H9 (cell line): ENCODE results near the gene OR10G2. TPM values are rescaled to one million over a fixed set of nuclear protein-coding genes. Genes with fewer than 3 reads are reported as not detected.

ENCODE experiments used
- DNase-seq: peaks from one replicate; pipeline ENCODE4 v3.0.0-alpha.2; 2017
- H2AFZ ChIP-seq: one replicate; pipeline ENCODE4 v1.6.1; 2013; ENCODE audit warnings: mild to moderate bottlenecking, low read length, control low read depth, moderate library complexity
- H2AK5ac ChIP-seq: 2 replicates; pipeline ENCODE4 v1.6.1; 2013; ENCODE audit warnings: low read length, control low read depth, mixed read lengths; ENCODE audit not compliant: insufficient read length
- H2BK120ac ChIP-seq: one replicate; pipeline ENCODE4 v1.6.1; 2013; ENCODE audit warnings: low read depth, mild to moderate bottlenecking, low read length, control low read depth, inconsistent platforms; ENCODE audit not compliant: poor library complexity, severe bottlenecking
- H2BK12ac ChIP-seq: 2 replicates; pipeline ENCODE4 v1.6.1; 2013; ENCODE audit warnings: low read length, control low read depth, mixed read lengths, low read depth; ENCODE audit not compliant: insufficient read length
- H2BK15ac ChIP-seq: 2 replicates; pipeline ENCODE4 v1.6.1; 2013; ENCODE audit warnings: low read depth, low read length, control low read depth
- H2BK20ac ChIP-seq: one replicate; pipeline ENCODE4 v1.6.1; 2013; ENCODE audit warnings: low read depth, mild to moderate bottlenecking, low read length, control low read depth, inconsistent platforms; ENCODE audit not compliant: poor library complexity, severe bottlenecking
- H2BK5ac ChIP-seq: 2 replicates; pipeline ENCODE4 v1.6.1; 2013; ENCODE audit warnings: low read length, control low read depth, mixed read lengths; ENCODE audit not compliant: insufficient read length
- H3K14ac ChIP-seq: 2 replicates; pipeline ENCODE4 v1.6.1; 2013; ENCODE audit warnings: low read length, control low read depth; ENCODE audit not compliant: insufficient read depth
- H3K18ac ChIP-seq: 2 replicates; pipeline ENCODE4 v1.6.1; 2013; ENCODE audit warnings: low read depth, mild to moderate bottlenecking, mixed read lengths, low read length, control low read depth; ENCODE audit not compliant: insufficient read length
- H3K23ac ChIP-seq: 2 replicates; pipeline ENCODE4 v1.6.1; 2013; ENCODE audit warnings: low read length, control low read depth, mixed read lengths, low read depth; ENCODE audit not compliant: insufficient read length
- H3K23me2 ChIP-seq: 2 replicates; pipeline ENCODE4 v1.6.1; 2013; ENCODE audit warnings: low read depth, mild to moderate bottlenecking, mixed read lengths, low read length, control low read depth; ENCODE audit not compliant: insufficient read length, poor library complexity, severe bottlenecking
- H3K27ac ChIP-seq: 2 replicates; pipeline ENCODE4 v1.5.1; 2013; ENCODE audit warnings: low read length, control low read depth, mixed read lengths, low read depth; ENCODE audit not compliant: insufficient read length
- H3K27me3 ChIP-seq: 2 replicates; pipeline ENCODE4 v1.6.1; 2013; ENCODE audit warnings: low read length, control low read depth, inconsistent platforms; ENCODE audit not compliant: insufficient read depth
- H3K4ac ChIP-seq: 2 replicates; pipeline ENCODE4 v1.6.1; 2013; ENCODE audit warnings: low read depth, mild to moderate bottlenecking, control low read depth, inconsistent platforms, low read length, moderate library complexity
- H3K4me1 ChIP-seq: 2 replicates; pipeline ENCODE4 v1.6.1; 2013; ENCODE audit warnings: low read length, control low read depth, inconsistent platforms; ENCODE audit not compliant: insufficient read depth
- H3K4me2 ChIP-seq: 2 replicates; pipeline ENCODE4 v1.6.1; 2013; ENCODE audit warnings: low read length, control low read depth, mixed read lengths; ENCODE audit not compliant: insufficient read length, insufficient read depth
- H3K56ac ChIP-seq: 2 replicates; pipeline ENCODE4 v1.6.1; 2013; ENCODE audit warnings: low read depth, mild to moderate bottlenecking, mixed read lengths, low read length, control low read depth; ENCODE audit not compliant: insufficient read length
- H3K79me1 ChIP-seq: 2 replicates; pipeline ENCODE4 v1.6.1; 2013; ENCODE audit warnings: low read depth, mild to moderate bottlenecking, moderate library complexity, low read length, control low read depth, inconsistent platforms; ENCODE audit not compliant: insufficient read depth, poor library complexity, severe bottlenecking
- H3K79me2 ChIP-seq: 2 replicates; pipeline ENCODE4 v1.6.1; 2013; ENCODE audit warnings: low read length, control low read depth, inconsistent platforms; ENCODE audit not compliant: insufficient read depth
- H3K9ac ChIP-seq: 2 replicates; pipeline ENCODE4 v1.6.1; 2013; ENCODE audit warnings: low read length, control low read depth, mixed read lengths; ENCODE audit not compliant: insufficient read length; ENCODE audit errors: extremely low read depth
- H3K9me3 ChIP-seq: one replicate; pipeline ENCODE4 v1.6.1; 2013; ENCODE audit warnings: low read depth, low read length, inconsistent platforms; ENCODE audit not compliant: control insufficient read depth
- H3T11ph ChIP-seq: one replicate; pipeline ENCODE4 v1.6.1; 2013; ENCODE audit warnings: mild to moderate bottlenecking, low read length, control low read depth, inconsistent platforms
- H4K20me1 ChIP-seq: one replicate; pipeline ENCODE4 v1.6.1; 2013; ENCODE audit not compliant: control insufficient read depth, insufficient read length, insufficient read depth
- H4K5ac ChIP-seq: 2 replicates; pipeline ENCODE4 v1.6.1; 2013; ENCODE audit warnings: low read depth, mild to moderate bottlenecking, mixed read lengths, low read length, control low read depth; ENCODE audit not compliant: insufficient read length
- H4K8ac ChIP-seq: replicated peaks from 2 replicates; pipeline ENCODE4 v1.6.1; 2013; ENCODE audit warnings: low read length, control low read depth, mixed read lengths, low read depth; ENCODE audit not compliant: insufficient read length
- H4K91ac ChIP-seq: 2 replicates; pipeline ENCODE4 v1.6.1; 2013; ENCODE audit warnings: low read depth, mild to moderate bottlenecking, moderate library complexity, mixed read lengths, low read length, control low read depth; ENCODE audit not compliant: insufficient read length
- H3K27ac Mint-ChIP-seq, 3 experiments: 2 replicates in 2 of 3; 3 replicates in 1 of 3; pipeline ENCODE4 v1.8.0; 2020 to 2021; ENCODE audit warnings: mixed read lengths in 3 of 3, mild to moderate bottlenecking in 1 of 3, moderate library complexity in 1 of 3
- H3K27me3 Mint-ChIP-seq: 2 replicates; pipeline ENCODE4 v1.8.0; 2021; ENCODE audit warnings: low read depth, mild to moderate bottlenecking, moderate library complexity, mixed read lengths
- H3K36me3 Mint-ChIP-seq, 3 experiments: 2 replicates in 2 of 3; 3 replicates in 1 of 3; pipeline ENCODE4 v1.8.0; 2020 to 2021; ENCODE audit warnings: low read depth in 3 of 3, mixed read lengths in 3 of 3; ENCODE audit not compliant: insufficient read depth in 1 of 3
- H3K4me1 Mint-ChIP-seq, 2 experiments: 2 replicates each; pipeline ENCODE4 v1.8.0; 2020; ENCODE audit warnings: mixed read lengths in 2 of 2
- H3K4me3 Mint-ChIP-seq, 2 experiments: 2 replicates in 1 of 2; 3 replicates in 1 of 2; pipeline ENCODE4 v1.8.0; 2020 to 2021; ENCODE audit warnings: mild to moderate bottlenecking in 2 of 2, mixed read lengths in 2 of 2, moderate library complexity in 1 of 2
- H3K9me3 Mint-ChIP-seq, 2 experiments: 2 replicates in 1 of 2; 3 replicates in 1 of 2; pipeline ENCODE4 v1.8.0; 2020; ENCODE audit warnings: mild to moderate bottlenecking in 2 of 2, mixed read lengths in 2 of 2, moderate library complexity in 1 of 2
- CTCF ChIP-seq: fragments of 200-600 bp; sonication (generic); conservative IDR thresholded peaks from 3 replicates; pipeline ENCODE4 v1.8.0; 2021; ENCODE audit warnings: antibody characterized with exemption, mild to moderate bottlenecking
- WGBS: extraction: QIAGEN DNeasy Blood & Tissue Kit; methylation state at CpG from one replicate; pipeline ENCODE4 v1.1.7; 2013; ENCODE audit warnings: missing lambda C conversion rate, low lambda C conversion rate, mixed read lengths; ENCODE audit not compliant: insufficient read length; ENCODE audit errors: extremely low coverage; 5-methylcytosine and 5-hydroxymethylcytosine counted together
- total RNA-seq: library from RNA; stranded (reverse); gene quantifications from 2 replicates; pipeline ENCODE4 v1.2.1, GENCODE V29; 2021

Gene OR10G2
- total RNA-seq, 1 experiment from 2014 or later, result not detected

DNA sequence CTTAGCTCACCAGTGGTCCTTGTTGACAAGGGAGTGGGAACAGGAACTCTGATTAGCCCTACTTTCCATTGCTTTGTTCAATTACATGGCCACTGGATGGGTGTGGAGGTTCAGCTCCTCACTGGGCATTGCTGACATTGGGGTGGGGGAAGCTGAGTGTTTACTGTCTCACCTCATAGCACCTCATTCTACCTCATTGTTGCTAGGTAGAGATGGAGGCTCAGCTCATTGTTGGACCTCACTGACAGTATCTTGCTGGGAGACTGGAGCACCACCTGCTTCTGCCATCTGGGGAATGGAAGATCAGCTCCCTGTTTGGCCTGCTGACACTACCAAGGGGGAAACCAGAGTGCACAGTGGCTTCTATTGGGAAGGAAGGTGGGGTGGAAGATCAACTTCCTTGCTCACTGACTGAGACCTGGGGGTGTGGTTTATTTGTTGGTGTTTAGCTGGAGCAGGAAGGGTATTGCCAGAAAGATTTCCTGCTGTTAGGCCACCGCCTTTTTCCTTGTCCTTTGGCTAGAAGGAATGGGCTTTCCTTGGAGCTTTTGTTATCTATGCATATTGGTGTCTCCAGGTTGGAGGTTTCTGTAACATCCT lies 17.6 kb upstream of the OR10G2 start:
- no peak for TF ChIP-seq CTCF
- Mint-ChIP-seq H3K36me3 (no peaks in the 10 kb centered on the region), H3K27ac (peak overlapping the region in 2 of 3 experiments; percentile 35 to 94; a peak in 4 of 7 replicates), H3K9me3 (no peaks in the 10 kb centered on the region; a peak in 1 of 5 replicates), H3K27me3 (peaks cover under 1% of the 10 kb centered on the region; the same call in 1 of the 2 replicates), H3K4me3 (no peak overlapping the region), H3K4me1 (peaks cover 5 to 8% of the 10 kb centered on the region in 2 experiments)
- no peak overlapping the region for H2BK120ac ChIP-seq
- H4K5ac ChIP-seq, result no peak overlapping the region
- no peaks in the 10 kb centered on the region for H3K79me1 ChIP-seq
- no peaks in the 10 kb centered on the region for H3K79me2 ChIP-seq
- no peak overlapping the region for H3K9ac ChIP-seq
- peaks cover 4% of the 10 kb centered on the region; the same call in 1 of the 2 replicates for H3K4me1 ChIP-seq
- no peak overlapping the region for H2BK15ac ChIP-seq
- H3K14ac ChIP-seq, result no peak overlapping the region
- no peak overlapping the region for H2BK12ac ChIP-seq
- H4K20me1 ChIP-seq, result no peaks in the 10 kb centered on the region
- no peaks in the 10 kb centered on the region for H3K27me3 ChIP-seq
- no peak overlapping the region for H2BK5ac ChIP-seq
- DNase-seq, result no peak
- H4K91ac ChIP-seq, result no peak overlapping the region
- H3K23me2 ChIP-seq, result no peaks in the 10 kb centered on the region
- H3K9me3 ChIP-seq, result no peaks in the 10 kb centered on the region
- H3K18ac ChIP-seq, result no peak overlapping the region
- no peak overlapping the region for H3K56ac ChIP-seq
- H3K27ac ChIP-seq, result no peak overlapping the region
- WGBS, result no CpG with 5 or more reads among the region's 1 CpG
- no peak overlapping the region for H3K4me2 ChIP-seq
- H2AFZ ChIP-seq, result peak overlapping the region; percentile 49
- H2AK5ac ChIP-seq, result no peak overlapping the region
- no peak overlapping the region for H3K23ac ChIP-seq
- H2BK20ac ChIP-seq, result no peak overlapping the region
- no peak overlapping the region for H3K4ac ChIP-seq
- no peak overlapping the region for H3T11ph ChIP-seq
- H4K8ac ChIP-seq, result no peak overlapping the region
